ENCODE data around the gene PSMC1. TPM values are rescaled to one million over a fixed set of nuclear protein-coding genes. Genes with fewer than 3 reads are reported as not detected.

The PSMC1 gene
- total and polyA plus RNA-seq, 10 of the 15 experiments (the other 5 are each of a cell fraction or from before 2014, with no cell fraction given), result 97.4 to 286 (median 209) TPM

- H3K36me3 ChIP-seq (ENCODE audit: control insufficient read depth in 2 of 2, insufficient read depth in 2 of 2, low read length in 1 of 2), result no peaks in the 10 kb centered on the region
- RAD21 ChIA-PET (ENCODE audit: unreplicated experiment), result no interaction called here
- no TSS peak for BruUV-seq (replicated peaks)
- no peaks in the 10 kb centered on the region for H3K4me1 ChIP-seq (ENCODE audit: control insufficient read depth, insufficient read depth, low read length)
- no peak overlapping the region for H3K4me3 ChIP-seq
- no peak for DNase-seq (ENCODE audit: low read depth, low spot score)
- no peaks in the 10 kb centered on the region for H3K79me2 ChIP-seq (ENCODE audit: control insufficient read depth, insufficient read depth, low read length)
- H3K4me2 ChIP-seq (ENCODE audit: control insufficient read depth, insufficient read depth), result no peak overlapping the region
- no peak overlapping the region for H3K27ac ChIP-seq (ENCODE audit: control insufficient read depth, insufficient read depth)
- in situ Hi-C loops (cut with MboI), result no loop called here
- no peaks in the 10 kb centered on the region for H3K27me3 ChIP-seq (replicated peaks in 1 of 2; ENCODE audit: control insufficient read depth in 2 of 2, insufficient read depth in 2 of 2, low read length in 1 of 2)
- TF ChIP-seq PAX5 (IDR thresholded peaks at IDR 0.05; ENCODE audit: borderline replicate concordance, low read depth, low read length) (no peak), MAX (IDR thresholded peaks at IDR 0.05; ENCODE audit: low read depth, low read length) (no peak), ZBTB33 (IDR thresholded peaks at IDR 0.05) (no peak), SMC3 (IDR thresholded peaks at IDR 0.05; ENCODE audit: borderline replicate concordance, low read length) (no peak), ZNF384 (IDR thresholded peaks at IDR 0.05; ENCODE audit: borderline replicate concordance, low read depth, low read length) (no peak), PRDM15 (CRISPR knock-in tag; IDR thresholded peaks at IDR 0.05) (no peak), PBX3 (IDR thresholded peaks at IDR 0.05; ENCODE audit: insufficient replicate concordance, low read depth, low read length) (no peak), FOXM1 (IDR thresholded peaks at IDR 0.05; ENCODE audit: low read depth, low read length) (no peak), RAD51 (IDR thresholded peaks at IDR 0.05) (no peak), ELK1 (IDR thresholded peaks at IDR 0.05; ENCODE audit: low read depth, low read length) (no peak), SPI1 (IDR thresholded peaks at IDR 0.05; ENCODE audit: borderline replicate concordance, insufficient read depth, low read depth, low read length) (no peak), RFX5 (IDR thresholded peaks at IDR 0.05; ENCODE audit: low read depth, low read length) (no peak), ZNF274 (IDR thresholded peaks at IDR 0.05; ENCODE audit: insufficient read depth, insufficient read length) (no peak), IKZF1 (conservative IDR thresholded peaks at IDR 0.05) (no peak), HDAC6 (IDR thresholded peaks at IDR 0.05; ENCODE audit: unreplicated experiment) (no peak), SREBF2 (IDR thresholded peaks at IDR 0.05; ENCODE audit: low read length) (no peak), YY1 (IDR thresholded peaks at IDR 0.05; ENCODE audit: low read depth, low read length) (no peak)
- no peak for ATAC-seq
- intact Hi-C loops (cut with micrococcal nuclease; ENCODE audit: unreplicated experiment), result no loop called here
- SMC1A ChIA-PET (ENCODE audit: uncharacterized antibody, unreplicated experiment), result no interaction called here
- POLR2A ChIA-PET, result no interaction called here
- CTCF ChIA-PET, result interaction anchor here (1.4 to 1.5 kb wide), 2 partner anchors 255 to 290 kb away, joined by 3 to 4 read pairs; no protein-coding TSS in a partner anchor
- no peaks in the 10 kb centered on the region for H4K20me1 ChIP-seq (ENCODE audit: control insufficient read depth, insufficient read depth)
- H2AFZ ChIP-seq (ENCODE audit: control insufficient read depth, low read depth, low read length), result no peak overlapping the region
- FAIRE-seq, result no peak
- no peak overlapping the region for H3K9ac ChIP-seq (ENCODE audit: control insufficient read depth, insufficient read depth, low read length)
- no peaks in the 10 kb centered on the region for H3K9me3 ChIP-seq (replicated peaks; ENCODE audit: control insufficient read depth, insufficient read depth, low read length)
- WGBS (ENCODE audit: insufficient coverage, insufficient replicate concordance, low lambda C conversion rate, missing lambda C conversion rate), result 7% methylated on average over 4 of the region's 4 CpGs
Measured at GRCh38 chr14:90228478-90228877, 27.9 kb upstream of the PSMC1 start.
